22Rv1 (cell line): ENCODE data around the gene SLC4A7.

Source experiments
- ZFX ChIP-seq: fragments of 450-650 bp; IDR thresholded peaks from 2 replicates; pipeline ENCODE4 v1.6.1; 2017; ENCODE audit warnings: antibody characterized with exemption, borderline replicate concordance
- TF ChIP-seq, protein P1 (sequence below): fragments of 450-650 bp; IDR thresholded peaks from 2 replicates; pipeline ENCODE4 v1.5.1; 2017; ENCODE audit warnings: mild to moderate bottlenecking

DNA sequence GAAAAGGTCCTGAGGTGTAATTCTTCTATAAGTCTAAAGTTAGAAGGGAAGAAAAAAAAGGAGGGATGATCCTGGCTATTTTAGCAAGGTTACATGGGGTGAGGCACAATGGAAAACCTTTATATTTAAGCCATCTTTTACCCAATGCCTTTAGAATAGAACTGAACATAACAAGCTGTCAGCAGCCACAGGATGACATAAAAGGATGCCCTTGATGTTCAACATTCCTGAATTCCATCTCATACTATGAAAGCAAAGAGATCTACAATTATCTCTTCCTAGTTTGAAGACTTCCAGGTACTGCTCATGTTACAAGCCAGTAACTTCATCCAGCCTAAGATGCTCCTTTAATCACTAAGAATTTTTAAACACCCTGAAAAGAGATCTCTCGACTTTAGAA lies 141.9 kb downstream of the SLC4A7 start:
- TF ChIP-seq, protein P1, sequence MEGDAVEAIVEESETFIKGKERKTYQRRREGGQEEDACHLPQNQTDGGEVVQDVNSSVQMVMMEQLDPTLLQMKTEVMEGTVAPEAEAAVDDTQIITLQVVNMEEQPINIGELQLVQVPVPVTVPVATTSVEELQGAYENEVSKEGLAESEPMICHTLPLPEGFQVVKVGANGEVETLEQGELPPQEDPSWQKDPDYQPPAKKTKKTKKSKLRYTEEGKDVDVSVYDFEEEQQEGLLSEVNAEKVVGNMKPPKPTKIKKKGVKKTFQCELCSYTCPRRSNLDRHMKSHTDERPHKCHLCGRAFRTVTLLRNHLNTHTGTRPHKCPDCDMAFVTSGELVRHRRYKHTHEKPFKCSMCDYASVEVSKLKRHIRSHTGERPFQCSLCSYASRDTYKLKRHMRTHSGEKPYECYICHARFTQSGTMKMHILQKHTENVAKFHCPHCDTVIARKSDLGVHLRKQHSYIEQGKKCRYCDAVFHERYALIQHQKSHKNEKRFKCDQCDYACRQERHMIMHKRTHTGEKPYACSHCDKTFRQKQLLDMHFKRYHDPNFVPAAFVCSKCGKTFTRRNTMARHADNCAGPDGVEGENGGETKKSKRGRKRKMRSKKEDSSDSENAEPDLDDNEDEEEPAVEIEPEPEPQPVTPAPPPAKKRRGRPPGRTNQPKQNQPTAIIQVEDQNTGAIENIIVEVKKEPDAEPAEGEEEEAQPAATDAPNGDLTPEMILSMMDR = no peak
- no peak for TF ChIP-seq ZFX
